ENCODE data around the gene STK31.
"Not testable (repeated sequence)": the region's sequence is repeated elsewhere in the genome, so short reads cannot be mapped to it uniquely, and the experiment has no call there.

Gene STK31

DNA sequence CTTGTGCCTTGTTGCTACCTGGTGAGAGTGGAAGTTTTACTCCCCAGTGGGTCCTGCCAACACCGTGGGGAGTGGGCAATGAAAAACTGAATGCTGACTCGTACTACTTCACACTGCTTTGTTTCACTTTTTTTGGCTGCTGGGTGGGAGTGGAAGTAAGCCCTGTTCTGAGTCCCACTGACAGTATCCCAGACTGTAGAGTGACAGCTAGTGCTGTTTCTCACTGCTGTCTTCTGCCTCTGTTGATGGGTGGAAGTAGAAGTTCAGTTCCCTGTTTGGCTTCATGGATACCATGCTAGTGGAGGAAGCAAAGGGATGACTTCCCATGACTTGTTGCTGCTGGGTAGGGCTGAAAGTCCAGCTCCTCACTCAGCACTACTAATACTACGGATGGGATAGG is 98.4 kb downstream of the STK31 start:
- no peak for DNase-seq (ENCODE audit: low spot score)

DNA sequence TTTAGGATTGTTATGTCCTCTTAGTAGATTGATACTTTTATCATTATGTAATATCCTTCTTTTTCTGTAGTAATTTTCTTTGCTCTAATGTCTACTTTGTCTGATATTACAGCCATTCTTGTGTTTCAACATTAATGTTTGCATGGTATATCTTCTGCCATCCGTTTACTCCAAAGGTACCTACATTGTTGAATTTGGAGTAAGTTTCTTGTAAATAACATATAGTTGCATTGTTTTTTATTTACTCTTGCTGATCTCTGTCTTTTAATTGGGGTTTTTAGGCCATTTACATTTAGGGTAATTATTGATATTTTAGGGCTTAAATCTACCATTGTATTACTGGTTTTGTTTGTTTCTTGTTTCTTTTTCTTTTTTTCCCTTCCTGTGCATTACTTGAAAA is 100.1 kb downstream of the STK31 start:
- DNase-seq (ENCODE audit: low spot score), result no peak

- no peak for DNase-seq (ENCODE audit: low spot score)
Observed at GRCh38 chr7:23811540-23811939, 101.5 kb downstream of the STK31 start.

GRCh38 chr7:23828125-23828524 is 118.1 kb downstream of the STK31 start:
- not testable (repeated sequence) for DNase-seq (ENCODE audit: low spot score)

GRCh38 chr7:23832733-23833132 is 122.7 kb downstream of the STK31 start:
- DNase-seq (ENCODE audit: low spot score), result not testable (repeated sequence)

- DNase-seq (ENCODE audit: low spot score), result no peak
Observed at GRCh38 chr7:23833405-23833804, 123.4 kb downstream of the STK31 start.

- not testable (repeated sequence) for DNase-seq (ENCODE audit: low spot score)
Observed at GRCh38 chr7:23844837-23845236, 134.8 kb downstream of the STK31 start.

GRCh38 chr7:23852135-23852534 is 142.1 kb downstream of the STK31 start:
- DNase-seq (ENCODE audit: low spot score), result no peak

GRCh38 chr7:23852988-23853387 is 143.0 kb downstream of the STK31 start:
- no peak for DNase-seq (ENCODE audit: low spot score)

GRCh38 chr7:23863209-23863787 is 153.3 kb downstream of the STK31 start:
- peak; percentile 10 for DNase-seq (ENCODE audit: low spot score)

- no peak for DNase-seq (ENCODE audit: low spot score)
Observed at GRCh38 chr7:23864973-23865372, 155.0 kb downstream of the STK31 start.

GRCh38 chr7:23873306-23873705 is 163.3 kb downstream of the STK31 start:
- no peak for DNase-seq (ENCODE audit: low spot score)

DNA sequence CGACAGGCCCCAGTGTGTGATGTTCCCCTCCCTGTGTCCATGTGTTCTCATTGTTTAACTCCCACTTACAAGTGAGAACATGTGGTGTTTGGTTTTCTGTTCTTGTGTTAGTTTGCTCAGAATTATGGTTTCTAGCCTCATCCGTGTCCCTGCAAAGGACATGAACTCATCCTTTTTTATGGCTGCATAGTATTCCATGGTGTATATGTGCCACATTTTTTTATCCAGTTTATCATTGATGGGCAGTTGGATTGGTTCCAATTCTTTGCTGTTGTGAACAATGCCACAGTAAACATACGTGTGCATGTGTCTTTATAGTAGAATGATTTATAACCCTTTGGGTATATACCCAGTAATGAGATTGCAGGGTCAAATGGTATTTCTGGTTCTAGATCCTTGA is 166.5 kb downstream of the STK31 start:
- DNase-seq (ENCODE audit: low spot score), result not testable (repeated sequence)
